Neural cell (in vitro differentiated cells): ENCODE data around the gene RPS6KC1. TPM values are rescaled to one million over a fixed set of nuclear protein-coding genes. Genes with fewer than 3 reads are reported as not detected.

Source experiments
- H2AFZ ChIP-seq: fragments of 200-600, 300-800 bp; sonication (generic), shearing (Covaris generic); 2 replicates; pipeline ENCODE4 v1.6.0; 2014; ENCODE audit warnings: low read depth, mild to moderate bottlenecking, antibody characterized with exemption, low read length, moderate library complexity
- H3F3A ChIP-seq: fragments of 200-600 bp; shearing (Covaris generic); 2 replicates; pipeline ENCODE4 v1.6.1; 2016; ENCODE audit warnings: mild to moderate bottlenecking, moderate library complexity, mixed read lengths, antibody characterized with exemption, low read length; ENCODE audit not compliant: insufficient read depth, poor library complexity, severe bottlenecking
- H3K27ac ChIP-seq: fragments of 200-600, 300-800 bp; sonication (generic), shearing (Covaris generic); 2 replicates; pipeline ENCODE4 v1.5.1; 2014; ENCODE audit warnings: mild to moderate bottlenecking, low read length, moderate library complexity
- H3K27me3 ChIP-seq: fragments of 300-800, 200-600 bp; sonication (generic), shearing (Covaris generic); 2 replicates; pipeline ENCODE4 v1.6.0; 2014; ENCODE audit warnings: mild to moderate bottlenecking, low read depth, low read length, moderate library complexity; ENCODE audit not compliant: insufficient read depth
- H3K36me3 ChIP-seq: fragments of 300-800, 200-600 bp; sonication (generic), shearing (Covaris generic); 2 replicates; pipeline ENCODE4 v1.5.1; 2014; ENCODE audit warnings: mild to moderate bottlenecking, antibody characterized with exemption, low read length, moderate library complexity; ENCODE audit not compliant: insufficient read depth
- H3K4me2 ChIP-seq: fragments of 300-800, 200-600 bp; sonication (generic), shearing (Covaris generic); 2 replicates; pipeline ENCODE4 v1.6.0; 2014; ENCODE audit warnings: mild to moderate bottlenecking, low read length
- H3K4me3 ChIP-seq: fragments of 300-800, 200-600 bp; sonication (generic), shearing (Covaris generic); 2 replicates; pipeline ENCODE4 v1.5.1; 2014; ENCODE audit warnings: mild to moderate bottlenecking, low read length, moderate library complexity
- H3K79me2 ChIP-seq: fragments of 200-600 bp; shearing (Covaris generic); replicated peaks from 2 replicates; pipeline ENCODE4 v1.6.0; 2014; ENCODE audit warnings: mild to moderate bottlenecking, low read length, moderate library complexity; ENCODE audit not compliant: insufficient read depth
- H3K9ac ChIP-seq: fragments of 300-800, 200-600 bp; sonication (generic), shearing (Covaris generic); 2 replicates; pipeline ENCODE4 v1.6.1; 2016; ENCODE audit warnings: mild to moderate bottlenecking, low read length, mixed read lengths
- H3K9me2 ChIP-seq: fragments of 200-600 bp; shearing (Covaris generic); 2 replicates; pipeline ENCODE4 v1.6.1; 2016; ENCODE audit warnings: mild to moderate bottlenecking, low read length, mixed read lengths; ENCODE audit not compliant: insufficient read depth
- H3K9me3 ChIP-seq: fragments of 200-600, 300-800 bp; sonication (generic), shearing (Covaris generic); 2 replicates; pipeline ENCODE4 v1.6.1; 2016; ENCODE audit warnings: mild to moderate bottlenecking, mixed run types, low read length, moderate library complexity, mixed read lengths
- H4K20me1 ChIP-seq: fragments of 200-600 bp; shearing (Covaris generic); 2 replicates; pipeline ENCODE4 v1.6.1; 2016; ENCODE audit warnings: mild to moderate bottlenecking, mixed run types; ENCODE audit not compliant: insufficient read depth
- CTCF ChIP-seq: fragments of 450-650 bp; IDR thresholded peaks from 2 replicates; pipeline ENCODE4 v1.5.1; 2014; ENCODE audit warnings: antibody characterized with exemption, mild to moderate bottlenecking, moderate library complexity; ENCODE audit not compliant: poor library complexity, severe bottlenecking
- EP300 ChIP-seq: fragments of 450-650 bp; conservative IDR thresholded peaks from 2 replicates; pipeline ENCODE4 v1.6.1; 2014; ENCODE audit warnings: antibody characterized with exemption, mild to moderate bottlenecking, moderate library complexity; ENCODE audit not compliant: poor library complexity, severe bottlenecking
- EZH2 ChIP-seq: fragments of 200-600, 300-800 bp; shearing (Covaris generic), sonication (generic); IDR thresholded peaks from 2 replicates; pipeline ENCODE4 v1.6.1; 2014; ENCODE audit warnings: antibody characterized with exemption, low read length, borderline replicate concordance, mild to moderate bottlenecking; ENCODE audit not compliant: insufficient read depth, poor library complexity, severe bottlenecking
- MXI1 ChIP-seq: fragments of 450-650 bp; conservative IDR thresholded peaks from 2 replicates; pipeline ENCODE4 v1.6.1; 2014; ENCODE audit warnings: antibody characterized with exemption, mild to moderate bottlenecking; ENCODE audit not compliant: poor library complexity, severe bottlenecking
- POLR2AphosphoS5 ChIP-seq: IDR thresholded peaks from 2 replicates; pipeline ENCODE4 v1.6.1; 2012
- RAD21 ChIP-seq: fragments of 450-650 bp; conservative IDR thresholded peaks from 2 replicates; pipeline ENCODE4 v1.6.1; 2014; ENCODE audit warnings: antibody characterized with exemption, mild to moderate bottlenecking, moderate library complexity
- REST ChIP-seq: IDR thresholded peaks from 2 replicates; pipeline ENCODE4 v1.6.1; 2012; ENCODE audit warnings: borderline replicate concordance
- SMC3 ChIP-seq: fragments of 450-650 bp; conservative IDR thresholded peaks from 2 replicates; pipeline ENCODE4 v1.6.1; 2014; ENCODE audit warnings: antibody characterized with exemption, mild to moderate bottlenecking, moderate library complexity; ENCODE audit not compliant: poor library complexity
- TAF1 ChIP-seq: IDR thresholded peaks from 2 replicates; pipeline ENCODE4 v1.6.1; 2012; ENCODE audit warnings: low read depth
- polyA plus RNA-seq: library from polyadenylated mRNA; depleted of rRNA; stranded (reverse); fragments of >200 nt; gene quantifications from 2 replicates; pipeline ENCODE4 v1.2.3, GENCODE V29; 2014

RPS6KC1 gene
- polyA plus RNA-seq, 1 donor from 2014 or later = 28.1 TPM

DNA sequence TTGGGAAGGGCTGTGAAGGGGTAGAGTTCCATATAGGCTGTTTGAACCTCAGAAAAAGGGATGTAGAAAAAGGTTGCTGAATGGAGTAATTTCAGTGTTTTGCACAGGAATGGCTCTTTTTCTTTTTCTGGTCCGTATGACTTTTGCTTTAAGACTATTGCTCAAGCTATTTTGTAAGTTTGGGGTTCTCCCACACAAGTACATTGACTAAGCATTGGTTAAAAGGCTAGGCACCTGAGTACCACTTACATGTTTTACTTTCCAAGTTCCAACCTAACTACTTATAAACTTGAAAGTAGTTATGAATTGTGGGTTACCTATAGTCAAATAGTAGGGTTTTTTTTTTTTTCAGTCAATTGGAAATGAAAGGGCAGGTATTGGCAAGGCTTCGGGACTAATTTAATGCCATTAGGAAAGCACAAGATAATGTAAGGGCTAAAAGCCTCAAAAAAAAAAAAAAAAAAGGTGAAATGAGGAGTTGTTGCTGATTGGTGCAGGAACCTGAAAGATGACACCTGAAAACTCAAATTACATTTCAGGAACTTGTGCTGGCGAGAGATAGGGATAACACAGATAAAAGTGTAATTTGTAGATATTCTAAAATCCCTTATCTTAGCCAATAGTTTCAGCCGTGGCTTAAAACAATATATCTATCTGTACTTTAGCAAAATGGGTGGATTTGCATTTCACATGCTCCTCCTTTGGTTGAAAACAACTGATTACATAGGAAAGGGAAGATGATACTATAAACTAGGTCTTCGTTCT lies 209.5 kb downstream of the RPS6KC1 start:
- Histone ChIP-seq H3K79me2 (no peaks in the 10 kb centered on the region), H3K9me3 (no peaks in the 10 kb centered on the region), H3K9me2 (no peaks in the 10 kb centered on the region), H4K20me1 (no peaks in the 10 kb centered on the region), H3K36me3 (no peaks in the 10 kb centered on the region), H3K9ac (no peak overlapping the region), H3K4me3 (no peak overlapping the region), H3F3A (no peaks in the 10 kb centered on the region), H3K27ac (no peak overlapping the region), H3K27me3 (no peaks in the 10 kb centered on the region), H3K4me2 (no peak overlapping the region), H2AFZ (no peak overlapping the region)
- TF ChIP-seq POLR2AphosphoS5 (no peak), EP300 (no peak), EZH2 (no peak), REST (no peak), MXI1 (no peak), CTCF (no peak)

DNA sequence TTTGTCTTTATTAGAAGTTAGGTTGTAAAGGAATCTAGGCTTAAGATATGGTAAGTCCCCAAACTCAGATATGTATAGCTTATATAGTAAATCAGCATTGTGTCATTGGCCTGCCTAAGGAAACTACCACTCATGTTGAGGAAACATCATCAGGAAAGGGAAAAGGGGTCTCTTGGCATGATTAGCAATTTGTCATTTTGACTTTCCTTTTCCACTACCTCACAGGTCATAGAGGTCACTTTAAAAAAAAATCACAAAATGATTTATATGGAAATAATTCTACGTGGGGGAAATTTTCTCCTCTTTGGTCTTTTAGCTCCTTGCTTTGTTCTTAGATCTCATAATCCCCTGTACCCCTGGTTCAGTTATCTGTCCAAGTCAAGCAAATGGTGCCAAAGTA lies 213.5 kb downstream of the RPS6KC1 start:
- Histone ChIP-seq H3K27me3 (no peaks in the 10 kb centered on the region), H3F3A (no peaks in the 10 kb centered on the region), H3K36me3 (no peaks in the 10 kb centered on the region), H3K79me2 (no peaks in the 10 kb centered on the region), H2AFZ (no peak overlapping the region), H3K4me3 (no peak overlapping the region), H3K9ac (no peak overlapping the region), H3K9me3 (peaks cover 3% of the 10 kb centered on the region), H4K20me1 (no peaks in the 10 kb centered on the region), H3K9me2 (no peaks in the 10 kb centered on the region), H3K27ac (no peak overlapping the region), H3K4me2 (no peak overlapping the region)
- TF ChIP-seq REST (no peak), TAF1 (no peak), MXI1 (no peak), CTCF (no peak), POLR2AphosphoS5 (no peak), EZH2 (no peak), SMC3 (no peak), EP300 (no peak), RAD21 (no peak)
